Kidney capillary endothelial cell (primary cell): Measurements from ENCODE around the gene KRTAP9-7.

Experiments used
- DNase-seq: peaks from one replicate; pipeline ENCODE4 v3.0.0-alpha.2; 2018; ENCODE audit warnings: low spot score

The KRTAP9-7 gene

GRCh38 chr17:41322094-41322902 is 46.8 kb downstream of the KRTAP9-7 start:
- DNase-seq = peak; percentile 53

- DNase-seq = no peak
Measured at GRCh38 chr17:41322903-41323895, 47.7 kb downstream of the KRTAP9-7 start.

- no peak for DNase-seq
Measured at GRCh38 chr17:41324180-41325075, 48.9 kb downstream of the KRTAP9-7 start.

GRCh38 chr17:41325126-41325525 is 49.6 kb downstream of the KRTAP9-7 start:
- no peak for DNase-seq

GRCh38 chr17:41325611-41326010 is 50.1 kb downstream of the KRTAP9-7 start:
- no peak for DNase-seq
